Hepatocyte (in vitro differentiated cells): ENCODE results near the gene ATMIN. TPM values are rescaled to one million over a fixed set of nuclear protein-coding genes. Genes with fewer than 3 reads are reported as not detected.

Experiments
- DNase-seq: peaks from one replicate; pipeline ENCODE4 v3.0.0-alpha.2; 2016; ENCODE audit warnings: low spot score
- H2AFZ ChIP-seq: fragments of 200-600 bp; sonication (generic); 2 replicates; pipeline ENCODE4 v1.6.0; 2016; ENCODE audit warnings: antibody characterized with exemption, mild to moderate bottlenecking
- H3K27ac ChIP-seq: fragments of 200-600 bp; sonication (generic); 2 replicates; pipeline ENCODE4 v1.5.1; 2016; ENCODE audit warnings: mild to moderate bottlenecking
- H3K27me3 ChIP-seq: fragments of 200-600 bp; sonication (generic); 2 replicates; pipeline ENCODE4 v1.6.1; 2016
- H3K36me3 ChIP-seq: fragments of 200-600 bp; sonication (generic); replicated peaks from 2 replicates; pipeline ENCODE4 v1.5.1; 2016; ENCODE audit warnings: low read depth; ENCODE audit not compliant: insufficient read depth
- H3K4me1 ChIP-seq: fragments of 200-600 bp; sonication (generic); 2 replicates; pipeline ENCODE4 v1.5.1; 2016; ENCODE audit warnings: mild to moderate bottlenecking, moderate library complexity; ENCODE audit not compliant: insufficient read depth
- H3K4me2 ChIP-seq: fragments of 200-600 bp; sonication (generic); 2 replicates; pipeline ENCODE4 v1.6.0; 2016
- H3K4me3 ChIP-seq: fragments of 200-600 bp; sonication (generic); 2 replicates; pipeline ENCODE4 v1.5.1; 2016; ENCODE audit warnings: mild to moderate bottlenecking
- H3K79me2 ChIP-seq: fragments of 200-600 bp; sonication (generic); 2 replicates; pipeline ENCODE4 v1.6.0; 2017; ENCODE audit warnings: mild to moderate bottlenecking
- H3K9me2 ChIP-seq: fragments of 200-600 bp; sonication (generic); replicated peaks from 2 replicates; pipeline ENCODE4 v1.6.0; 2017; ENCODE audit warnings: mild to moderate bottlenecking; ENCODE audit not compliant: insufficient read depth
- H3K9me3 ChIP-seq: fragments of 200-600 bp; sonication (generic); 2 replicates; pipeline ENCODE4 v1.5.1; 2016; ENCODE audit warnings: low read depth, mild to moderate bottlenecking
- H4K20me1 ChIP-seq: fragments of 200-600 bp; sonication (generic); 2 replicates; pipeline ENCODE4 v1.6.0; 2016; ENCODE audit warnings: mild to moderate bottlenecking; ENCODE audit not compliant: insufficient read depth, poor library complexity, severe bottlenecking
- EZH2 ChIP-seq: fragments of 200-600 bp; sonication (generic); IDR thresholded peaks from 2 replicates; pipeline ENCODE4 v1.6.1; 2016; ENCODE audit warnings: antibody characterized with exemption, mild to moderate bottlenecking, borderline replicate concordance
- EZH2phosphoT487 ChIP-seq: fragments of 200-600 bp; sonication (generic); IDR thresholded peaks from one replicate; pipeline ENCODE4 v1.6.1; 2018; ENCODE audit warnings: antibody characterized with exemption, mild to moderate bottlenecking, low read depth, moderate library complexity; ENCODE audit not compliant: unreplicated experiment, severe bottlenecking
- WGBS: methylation state at CpG from one replicate; pipeline ENCODE4 v1.1.6; 2016; ENCODE audit warnings: low lambda C conversion rate; ENCODE audit errors: missing lambda C conversion rate; 5-methylcytosine and 5-hydroxymethylcytosine counted together
- polyA plus RNA-seq: library from polyadenylated mRNA; unstranded; fragments of >200 nt; fragmentation: Nextera tagmentation; extraction: Ambion mirVana; gene quantifications from 2 replicates; pipeline ENCODE4 v1.2.1, GENCODE V29; 2016
- total RNA-seq: library from RNA; depleted of rRNA; stranded (reverse); fragments of >200 nt; gene quantifications from 2 replicates; pipeline ENCODE4 v1.2.3, GENCODE V29; 2014
- TF ChIP-seq, protein P1 (sequence below): fragments of 200-600 bp; sonication (generic); IDR thresholded peaks from 2 replicates; pipeline ENCODE4 v1.5.1; 2016; ENCODE audit warnings: antibody characterized with exemption, mild to moderate bottlenecking; ENCODE audit not compliant: poor library complexity

Gene ATMIN
- total and polyA plus RNA-seq, 2 experiments from 2014 or later = 30.7 to 58.4 TPM

DNA sequence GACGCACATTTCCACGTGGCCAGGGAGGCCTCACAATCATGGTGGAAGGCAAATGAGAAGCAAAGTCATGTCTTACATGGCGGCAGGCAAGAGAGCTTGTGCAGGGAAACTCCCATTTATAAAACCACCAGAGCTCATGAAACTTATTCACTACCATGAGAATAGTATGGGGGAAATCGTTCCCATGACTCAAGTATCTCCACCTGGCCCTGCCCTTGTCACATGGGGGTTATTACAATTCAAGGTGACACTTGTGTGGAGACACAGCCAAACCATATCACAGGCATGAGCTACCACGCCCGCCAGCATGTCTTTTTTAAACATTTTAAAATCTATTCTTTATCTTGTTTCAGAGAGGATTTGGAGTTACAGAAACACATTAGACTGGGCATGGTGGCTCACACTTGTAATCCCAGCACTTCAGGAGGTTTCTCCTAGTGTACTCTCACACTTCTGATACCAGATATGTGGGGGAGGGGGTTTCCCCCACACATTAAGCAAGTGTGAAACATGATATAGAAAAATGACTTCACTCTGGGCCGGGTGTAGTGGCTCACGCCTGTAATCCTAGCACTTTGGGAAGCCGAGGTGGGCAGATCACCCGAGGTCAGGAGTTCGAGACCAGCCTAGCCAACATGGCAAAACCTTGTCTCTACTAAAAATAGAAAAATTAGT is 5.6 kb upstream of the ATMIN start:
- 93% methylated on average over 11 of the region's 11 CpGs for WGBS
- TF ChIP-seq, protein P1, sequence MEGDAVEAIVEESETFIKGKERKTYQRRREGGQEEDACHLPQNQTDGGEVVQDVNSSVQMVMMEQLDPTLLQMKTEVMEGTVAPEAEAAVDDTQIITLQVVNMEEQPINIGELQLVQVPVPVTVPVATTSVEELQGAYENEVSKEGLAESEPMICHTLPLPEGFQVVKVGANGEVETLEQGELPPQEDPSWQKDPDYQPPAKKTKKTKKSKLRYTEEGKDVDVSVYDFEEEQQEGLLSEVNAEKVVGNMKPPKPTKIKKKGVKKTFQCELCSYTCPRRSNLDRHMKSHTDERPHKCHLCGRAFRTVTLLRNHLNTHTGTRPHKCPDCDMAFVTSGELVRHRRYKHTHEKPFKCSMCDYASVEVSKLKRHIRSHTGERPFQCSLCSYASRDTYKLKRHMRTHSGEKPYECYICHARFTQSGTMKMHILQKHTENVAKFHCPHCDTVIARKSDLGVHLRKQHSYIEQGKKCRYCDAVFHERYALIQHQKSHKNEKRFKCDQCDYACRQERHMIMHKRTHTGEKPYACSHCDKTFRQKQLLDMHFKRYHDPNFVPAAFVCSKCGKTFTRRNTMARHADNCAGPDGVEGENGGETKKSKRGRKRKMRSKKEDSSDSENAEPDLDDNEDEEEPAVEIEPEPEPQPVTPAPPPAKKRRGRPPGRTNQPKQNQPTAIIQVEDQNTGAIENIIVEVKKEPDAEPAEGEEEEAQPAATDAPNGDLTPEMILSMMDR = no peak
- TF ChIP-seq EZH2 (no peak), EZH2phosphoT487 (no peak)

DNA sequence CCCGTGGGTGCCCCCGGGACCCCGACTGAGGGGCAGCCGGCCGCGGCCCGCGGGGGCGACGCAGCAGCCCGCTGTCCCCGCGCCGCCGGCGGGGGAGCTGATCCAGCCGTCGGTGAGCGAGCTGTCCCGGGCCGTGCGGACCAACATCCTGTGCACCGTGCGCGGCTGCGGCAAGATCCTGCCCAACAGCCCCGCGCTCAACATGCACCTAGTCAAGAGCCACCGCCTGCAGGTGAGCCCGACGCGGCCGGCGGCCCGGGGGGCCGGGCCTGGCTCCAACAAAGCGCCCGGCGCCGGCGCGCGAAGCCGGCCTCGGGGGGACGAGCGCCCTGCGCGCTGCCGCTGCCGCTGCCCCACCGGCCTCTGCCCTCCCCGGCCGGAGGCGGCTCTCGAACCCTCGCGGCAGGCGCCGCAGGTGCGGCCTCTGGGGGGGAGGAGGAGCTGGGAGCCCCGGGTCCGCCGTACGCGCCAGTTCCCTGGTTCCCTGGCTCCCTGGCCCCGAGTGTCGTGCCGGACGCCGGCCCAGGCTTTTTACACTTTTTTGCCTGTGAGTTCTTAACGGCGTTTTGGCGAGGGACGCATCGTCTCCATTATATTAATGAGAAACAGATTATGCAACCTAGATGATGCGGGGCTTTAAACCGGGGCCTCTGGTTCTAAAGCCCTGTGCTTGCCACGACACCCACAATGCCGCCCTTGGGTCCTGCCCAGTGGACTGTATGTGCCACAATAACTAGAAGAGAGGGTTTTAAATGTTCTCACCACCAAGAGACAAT is 521 bp downstream of the ATMIN start:
- Histone ChIP-seq H3K4me1 (peaks cover 9% of the 10 kb centered on the region), H3K4me3 (peak overlapping the region; percentile 87), H3K79me2 (peaks cover 46% of the 10 kb centered on the region), H3K27ac (peak overlapping the region; percentile 87), H3K9me3 (no peaks in the 10 kb centered on the region), H3K9me2 (no peaks in the 10 kb centered on the region), H3K4me2 (peak overlapping the region; percentile 93), H2AFZ (peak overlapping the region; percentile 84), H4K20me1 (peaks cover 20% of the 10 kb centered on the region), H3K27me3 (no peaks in the 10 kb centered on the region), H3K36me3 (no peaks in the 10 kb centered on the region)
- WGBS = under 1% methylated on average over 65 of the region's 80 CpGs
- TF ChIP-seq, protein P1 = no peak
- TF ChIP-seq EZH2 (no peak), EZH2phosphoT487 (no peak)
- peak; percentile 67 for DNase-seq

More for the DNA sequence above, 5.6 kb upstream of the ATMIN start:
- Histone ChIP-seq H3K79me2 (no peaks in the 10 kb centered on the region), H3K9me3 (no peaks in the 10 kb centered on the region), H3K9me2 (no peaks in the 10 kb centered on the region), H2AFZ (no peak overlapping the region), H3K27ac (no peak overlapping the region), H3K36me3 (no peaks in the 10 kb centered on the region), H3K27me3 (no peaks in the 10 kb centered on the region), H3K4me3 (no peak overlapping the region), H3K4me2 (no peak overlapping the region), H3K4me1 (no peaks in the 10 kb centered on the region), H4K20me1 (no peaks in the 10 kb centered on the region)
- no peak for DNase-seq

DNA sequence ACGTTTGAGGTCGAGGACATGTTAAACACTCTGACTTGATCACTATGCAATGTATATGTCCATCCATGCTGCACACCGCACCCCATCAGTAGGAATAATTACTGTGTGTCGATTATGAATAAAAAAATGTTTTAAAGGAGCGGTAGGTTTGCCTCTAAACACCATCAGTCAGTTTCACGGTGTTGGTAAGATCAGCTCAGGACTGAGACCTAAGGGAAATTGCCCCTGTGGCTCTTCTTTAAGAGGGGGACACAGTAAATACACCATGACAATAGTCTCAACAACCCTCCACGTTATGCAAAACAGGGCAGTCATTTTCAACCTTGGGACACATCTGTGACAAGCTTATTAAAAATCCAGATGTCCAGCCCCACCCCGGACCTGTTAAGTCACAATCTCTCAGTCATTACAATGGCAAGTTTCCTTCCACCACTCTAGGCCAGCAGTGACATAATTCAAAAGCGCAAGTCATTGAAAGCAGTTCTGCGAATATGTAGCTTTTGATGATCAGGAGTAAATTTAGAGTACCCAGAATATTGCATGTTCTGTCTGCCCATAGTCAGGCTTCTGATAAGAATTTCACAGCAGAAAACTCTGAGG is 1.2 kb downstream of the ATMIN start:
- DNase-seq = peak; percentile 17
- no peaks in the 10 kb centered on the region for H3K9me2 ChIP-seq
- H3K27me3 ChIP-seq = no peaks in the 10 kb centered on the region
- H4K20me1 ChIP-seq = peaks cover 20% of the 10 kb centered on the region
- H3K36me3 ChIP-seq = no peaks in the 10 kb centered on the region
- H3K9me3 ChIP-seq = no peaks in the 10 kb centered on the region
- peak overlapping the region; percentile 84 for H2AFZ ChIP-seq
- H3K4me1 ChIP-seq = peaks cover 9% of the 10 kb centered on the region
- TF ChIP-seq EZH2phosphoT487 (no peak), EZH2 (no peak)
- TF ChIP-seq, protein P1 = no peak
- peaks cover 49% of the 10 kb centered on the region for H3K79me2 ChIP-seq
- H3K4me3 ChIP-seq = peak overlapping the region; percentile 87
- H3K4me2 ChIP-seq = peak overlapping the region; percentile 93
- 31% methylated on average over 10 of the region's 10 CpGs for WGBS
- peak overlapping the region; percentile 87 for H3K27ac ChIP-seq
